ENCODE results near the gene TSPAN14. TPM values are rescaled to one million over a fixed set of nuclear protein-coding genes. Genes with fewer than 3 reads are reported as not detected.

Gene TSPAN14
- total and polyA plus RNA-seq, 2 donors (not counting 1 experiment from before 2014, with no cell fraction given), result 12.1 to 50.0 TPM

DNA sequence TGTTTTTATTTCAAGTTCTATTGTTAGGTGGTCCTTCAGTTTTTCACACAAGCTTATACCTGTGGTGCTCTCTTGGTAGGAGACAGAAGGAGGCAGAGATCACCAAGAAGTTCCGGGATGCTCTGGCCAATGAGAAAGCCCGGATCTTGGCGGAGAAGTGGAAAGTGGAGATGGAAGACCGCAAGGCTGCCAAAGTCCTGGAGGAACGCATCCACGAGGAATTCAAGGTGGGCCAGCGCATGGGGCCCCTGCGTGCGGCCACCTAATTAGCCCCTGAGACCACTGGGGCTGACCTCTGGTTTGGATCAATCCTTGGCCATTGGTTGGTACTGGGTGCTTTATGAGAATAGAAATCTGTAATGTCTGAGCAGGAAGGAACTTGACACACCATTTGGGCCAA is 117.2 kb downstream of the TSPAN14 start:
- Histone ChIP-seq H3K4me2 (ENCODE audit: extremely low read depth, insufficient read depth, low read length) (no peak overlapping the region), H3K9me3 (ENCODE audit: control insufficient read depth, insufficient read depth, low read depth, low read length) (no peaks in the 10 kb centered on the region), H3K36me3 (ENCODE audit: control insufficient read depth, insufficient read depth, low read length) (no peaks in the 10 kb centered on the region), H3K27ac (ENCODE audit: insufficient read depth, low read length) (no peak overlapping the region), H3K9ac (ENCODE audit: insufficient read depth, low read length) (no peak overlapping the region), H3K27me3 (ENCODE audit: control insufficient read depth, insufficient read depth, low read length) (no peaks in the 10 kb centered on the region), H3K4me3 (replicated peaks in 1 of 4; ENCODE audit: control extremely low read depth in 1 of 4, insufficient read depth in 1 of 4, low read depth in 3 of 4, low read length in 4 of 4) (no peak overlapping the region), H3K4me1 (ENCODE audit: control insufficient read depth, extremely low read depth, insufficient read depth, low read length) (no peaks in the 10 kb centered on the region), H3K79me2 (ENCODE audit: control insufficient read depth, insufficient read depth, low read length) (no peaks in the 10 kb centered on the region), H4K20me1 (ENCODE audit: control insufficient read depth, extremely low read depth, insufficient read depth, low read length) (no peaks in the 10 kb centered on the region), H2AFZ (ENCODE audit: low read length) (no peak overlapping the region)
- DNase-seq (ENCODE audit: low read depth in 2 of 2), result no peak
- TF ChIP-seq, protein P1, sequence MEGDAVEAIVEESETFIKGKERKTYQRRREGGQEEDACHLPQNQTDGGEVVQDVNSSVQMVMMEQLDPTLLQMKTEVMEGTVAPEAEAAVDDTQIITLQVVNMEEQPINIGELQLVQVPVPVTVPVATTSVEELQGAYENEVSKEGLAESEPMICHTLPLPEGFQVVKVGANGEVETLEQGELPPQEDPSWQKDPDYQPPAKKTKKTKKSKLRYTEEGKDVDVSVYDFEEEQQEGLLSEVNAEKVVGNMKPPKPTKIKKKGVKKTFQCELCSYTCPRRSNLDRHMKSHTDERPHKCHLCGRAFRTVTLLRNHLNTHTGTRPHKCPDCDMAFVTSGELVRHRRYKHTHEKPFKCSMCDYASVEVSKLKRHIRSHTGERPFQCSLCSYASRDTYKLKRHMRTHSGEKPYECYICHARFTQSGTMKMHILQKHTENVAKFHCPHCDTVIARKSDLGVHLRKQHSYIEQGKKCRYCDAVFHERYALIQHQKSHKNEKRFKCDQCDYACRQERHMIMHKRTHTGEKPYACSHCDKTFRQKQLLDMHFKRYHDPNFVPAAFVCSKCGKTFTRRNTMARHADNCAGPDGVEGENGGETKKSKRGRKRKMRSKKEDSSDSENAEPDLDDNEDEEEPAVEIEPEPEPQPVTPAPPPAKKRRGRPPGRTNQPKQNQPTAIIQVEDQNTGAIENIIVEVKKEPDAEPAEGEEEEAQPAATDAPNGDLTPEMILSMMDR (conservative IDR thresholded peaks at IDR 0.05 in 1 of 2, IDR thresholded peaks at IDR 0.05 in 1 of 2; ENCODE audit: low read depth in 1 of 2, low read length in 2 of 2), result no peak
- no peak for TF ChIP-seq EZH2 (IDR thresholded peaks at IDR 0.05; ENCODE audit: low read length, missing control alignments)

DNA sequence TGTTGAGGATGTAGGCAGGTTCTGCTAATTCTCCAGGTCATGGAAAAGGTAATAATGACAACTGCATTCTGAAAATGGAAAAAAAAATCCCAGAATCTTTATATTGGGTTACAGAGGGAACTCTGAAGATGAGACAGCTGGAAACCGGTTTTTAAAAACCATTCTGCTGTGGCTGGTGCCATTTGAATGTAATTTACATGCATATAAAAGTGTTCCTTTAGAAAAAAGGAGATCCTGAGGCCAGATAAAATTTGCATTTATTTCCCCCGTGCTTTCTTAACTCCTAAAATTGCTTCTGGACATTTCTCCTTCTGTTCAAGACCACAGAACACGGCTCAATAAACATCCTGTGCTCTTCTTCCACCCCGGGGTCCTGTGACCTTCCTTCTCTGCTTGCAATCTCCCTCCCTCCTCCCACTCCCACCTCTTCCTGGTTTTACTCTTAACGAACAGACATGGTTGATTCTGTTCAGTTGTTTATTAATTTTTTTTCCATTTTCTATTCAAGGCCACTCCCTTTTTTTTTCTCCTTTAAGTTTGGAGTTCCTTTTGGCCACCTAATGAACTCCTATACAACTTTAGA is 125.2 kb downstream of the TSPAN14 start:
- Histone ChIP-seq H3K4me1 (ENCODE audit: control insufficient read depth, extremely low read depth, insufficient read depth, low read length) (no peaks in the 10 kb centered on the region), H2AFZ (ENCODE audit: low read length) (no peak overlapping the region), H4K20me1 (ENCODE audit: control insufficient read depth, extremely low read depth, insufficient read depth, low read length) (no peaks in the 10 kb centered on the region), H3K27me3 (ENCODE audit: control insufficient read depth, insufficient read depth, low read length) (peaks cover 2% of the 10 kb centered on the region), H3K4me3 (replicated peaks in 1 of 4; ENCODE audit: control extremely low read depth in 1 of 4, insufficient read depth in 1 of 4, low read depth in 3 of 4, low read length in 4 of 4) (no peak overlapping the region), H3K9ac (ENCODE audit: insufficient read depth, low read length) (no peak overlapping the region), H3K4me2 (ENCODE audit: extremely low read depth, insufficient read depth, low read length) (no peak overlapping the region), H3K9me3 (ENCODE audit: control insufficient read depth, insufficient read depth, low read depth, low read length) (no peaks in the 10 kb centered on the region), H3K36me3 (ENCODE audit: control insufficient read depth, insufficient read depth, low read length) (no peaks in the 10 kb centered on the region), H3K27ac (ENCODE audit: insufficient read depth, low read length) (no peak overlapping the region), H3K79me2 (ENCODE audit: control insufficient read depth, insufficient read depth, low read length) (no peaks in the 10 kb centered on the region)
- no peak for DNase-seq (ENCODE audit: low read depth in 2 of 2)
- TF ChIP-seq, protein P1 (conservative IDR thresholded peaks at IDR 0.05 in 1 of 2, IDR thresholded peaks at IDR 0.05 in 1 of 2; ENCODE audit: low read depth in 1 of 2, low read length in 2 of 2), result no peak
- no peak for TF ChIP-seq EZH2 (IDR thresholded peaks at IDR 0.05; ENCODE audit: low read length, missing control alignments)

DNA sequence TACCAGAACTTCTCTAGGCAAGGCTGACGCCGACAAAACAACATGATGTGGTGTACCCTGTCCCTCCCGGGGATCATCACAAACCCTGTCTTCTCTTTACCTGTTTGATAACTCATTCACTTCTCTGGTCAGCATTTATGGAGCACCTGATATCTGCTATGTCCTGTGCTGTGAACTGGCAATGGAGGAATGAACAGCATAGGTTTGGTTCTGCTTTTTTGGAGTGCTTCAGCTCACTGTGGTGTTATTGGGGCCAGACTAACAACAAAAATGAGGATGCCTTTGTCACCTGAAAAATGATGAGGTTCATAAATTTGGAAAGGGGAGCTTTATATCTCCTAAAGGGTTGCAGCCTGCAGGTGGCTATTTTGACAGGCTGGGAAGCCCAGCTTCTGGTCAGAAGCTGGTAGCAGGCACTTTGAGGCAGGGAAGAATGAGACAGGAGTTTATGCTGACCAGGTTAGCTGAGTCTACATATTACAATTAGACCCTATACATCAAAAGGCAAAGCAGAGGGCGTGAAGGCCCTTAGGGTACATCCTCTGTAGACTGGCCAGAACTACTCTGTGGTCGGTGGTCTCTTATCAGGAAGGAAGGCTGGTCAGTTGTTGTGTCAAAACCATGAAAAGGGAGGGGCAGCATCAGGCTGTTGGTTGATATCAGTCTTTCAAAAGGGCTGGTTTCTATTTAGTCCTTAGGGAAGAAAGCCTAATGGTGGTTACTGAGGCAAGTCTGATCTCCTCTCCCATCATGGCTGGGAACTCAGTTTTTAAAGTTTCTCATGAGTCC is 125.9 kb downstream of the TSPAN14 start:
- H3K27ac ChIP-seq (ENCODE audit: insufficient read depth, low read length), result no peak overlapping the region
- H3K79me2 ChIP-seq (ENCODE audit: control insufficient read depth, insufficient read depth, low read length), result no peaks in the 10 kb centered on the region
- H3K27me3 ChIP-seq (ENCODE audit: control insufficient read depth, insufficient read depth, low read length), result peaks cover 2% of the 10 kb centered on the region
- no peak for DNase-seq (ENCODE audit: low read depth in 2 of 2)
- no peak for TF ChIP-seq EZH2 (IDR thresholded peaks at IDR 0.05; ENCODE audit: low read length, missing control alignments)
- TF ChIP-seq, protein P1 (conservative IDR thresholded peaks at IDR 0.05 in 1 of 2, IDR thresholded peaks at IDR 0.05 in 1 of 2; ENCODE audit: low read depth in 1 of 2, low read length in 2 of 2), result no peak
- H3K9me3 ChIP-seq (ENCODE audit: control insufficient read depth, insufficient read depth, low read depth, low read length), result no peaks in the 10 kb centered on the region
- no peak overlapping the region for H2AFZ ChIP-seq (ENCODE audit: low read length)
- no peak overlapping the region for H3K4me3 ChIP-seq (replicated peaks in 1 of 4; ENCODE audit: control extremely low read depth in 1 of 4, insufficient read depth in 1 of 4, low read depth in 3 of 4, low read length in 4 of 4)
- H3K4me1 ChIP-seq (ENCODE audit: control insufficient read depth, extremely low read depth, insufficient read depth, low read length), result no peaks in the 10 kb centered on the region
- H3K36me3 ChIP-seq (ENCODE audit: control insufficient read depth, insufficient read depth, low read length), result no peaks in the 10 kb centered on the region
- no peaks in the 10 kb centered on the region for H4K20me1 ChIP-seq (ENCODE audit: control insufficient read depth, extremely low read depth, insufficient read depth, low read length)
- H3K9ac ChIP-seq (ENCODE audit: insufficient read depth, low read length), result no peak overlapping the region
- H3K4me2 ChIP-seq (ENCODE audit: extremely low read depth, insufficient read depth, low read length), result no peak overlapping the region
